ENCODE measurements around the gene LZTS2.
"Not testable (repeated sequence)": the region's sequence is repeated elsewhere in the genome, so short reads cannot be mapped to it uniquely, and the experiment has no call there.

The LZTS2 gene, protein sequence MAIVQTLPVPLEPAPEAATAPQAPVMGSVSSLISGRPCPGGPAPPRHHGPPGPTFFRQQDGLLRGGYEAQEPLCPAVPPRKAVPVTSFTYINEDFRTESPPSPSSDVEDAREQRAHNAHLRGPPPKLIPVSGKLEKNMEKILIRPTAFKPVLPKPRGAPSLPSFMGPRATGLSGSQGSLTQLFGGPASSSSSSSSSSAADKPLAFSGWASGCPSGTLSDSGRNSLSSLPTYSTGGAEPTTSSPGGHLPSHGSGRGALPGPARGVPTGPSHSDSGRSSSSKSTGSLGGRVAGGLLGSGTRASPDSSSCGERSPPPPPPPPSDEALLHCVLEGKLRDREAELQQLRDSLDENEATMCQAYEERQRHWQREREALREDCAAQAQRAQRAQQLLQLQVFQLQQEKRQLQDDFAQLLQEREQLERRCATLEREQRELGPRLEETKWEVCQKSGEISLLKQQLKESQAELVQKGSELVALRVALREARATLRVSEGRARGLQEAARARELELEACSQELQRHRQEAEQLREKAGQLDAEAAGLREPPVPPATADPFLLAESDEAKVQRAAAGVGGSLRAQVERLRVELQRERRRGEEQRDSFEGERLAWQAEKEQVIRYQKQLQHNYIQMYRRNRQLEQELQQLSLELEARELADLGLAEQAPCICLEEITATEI

GRCh38 chr10:100999742-101000126 lies at the start of gene LZTS2:
TSS of gene LZTS2 (plus strand) at chr10:100999808. CDS start at chr10:101002539, 2,731 bp downstream.
- no peak for DNase-seq

GRCh38 chr10:100960251-100960650 lies 39.4 kb upstream of the LZTS2 start:
- no peak for DNase-seq

GRCh38 chr10:100962351-100963080 lies 37.1 kb upstream of the LZTS2 start:
- DNase-seq: no peak

DNA sequence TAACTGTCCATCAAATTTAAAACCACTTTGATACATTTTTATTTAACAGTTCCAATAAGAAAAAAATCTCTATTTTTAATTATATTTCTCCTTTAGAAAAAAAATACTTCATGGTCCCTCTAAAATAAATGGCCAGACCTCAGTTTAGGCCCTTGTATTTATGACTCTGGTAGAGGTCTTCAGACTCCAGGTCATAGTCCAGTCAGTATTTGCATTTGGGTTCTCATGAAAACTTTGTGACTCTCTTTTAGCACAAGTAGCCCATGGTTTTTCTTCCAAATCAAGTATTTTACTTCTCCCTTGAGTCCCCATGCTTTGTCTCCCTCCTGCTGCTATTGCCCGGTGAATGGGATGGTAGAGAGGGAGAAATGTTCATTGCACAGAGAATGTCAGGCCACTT lies 35.8 kb upstream of the LZTS2 start:
- no peak for DNase-seq

DNA sequence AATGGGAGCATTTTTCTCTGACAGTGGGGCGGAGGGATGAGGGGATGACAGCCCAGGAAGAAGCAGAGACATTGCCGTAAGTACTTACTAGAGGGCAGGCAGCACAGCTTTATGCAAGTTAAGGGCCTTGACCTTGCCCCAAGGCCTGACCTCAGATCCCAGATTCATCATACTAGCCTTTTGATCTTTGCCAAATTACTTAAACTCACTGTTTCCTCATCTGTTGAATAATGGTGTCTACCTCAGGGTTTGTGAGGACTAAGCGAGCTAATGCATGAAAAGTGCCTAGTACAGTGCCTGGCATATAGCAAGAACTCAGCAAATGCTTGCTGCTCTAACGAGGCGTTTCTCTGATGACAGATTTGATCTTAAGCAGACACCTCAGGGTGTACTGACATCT lies 33.8 kb upstream of the LZTS2 start:
- DNase-seq: no peak

- no peak for DNase-seq
Measured at GRCh38 chr10:100966887-100967286, 32.7 kb upstream of the LZTS2 start.

- DNase-seq: no peak
Measured at GRCh38 chr10:100967332-100967731, 32.3 kb upstream of the LZTS2 start.

DNA sequence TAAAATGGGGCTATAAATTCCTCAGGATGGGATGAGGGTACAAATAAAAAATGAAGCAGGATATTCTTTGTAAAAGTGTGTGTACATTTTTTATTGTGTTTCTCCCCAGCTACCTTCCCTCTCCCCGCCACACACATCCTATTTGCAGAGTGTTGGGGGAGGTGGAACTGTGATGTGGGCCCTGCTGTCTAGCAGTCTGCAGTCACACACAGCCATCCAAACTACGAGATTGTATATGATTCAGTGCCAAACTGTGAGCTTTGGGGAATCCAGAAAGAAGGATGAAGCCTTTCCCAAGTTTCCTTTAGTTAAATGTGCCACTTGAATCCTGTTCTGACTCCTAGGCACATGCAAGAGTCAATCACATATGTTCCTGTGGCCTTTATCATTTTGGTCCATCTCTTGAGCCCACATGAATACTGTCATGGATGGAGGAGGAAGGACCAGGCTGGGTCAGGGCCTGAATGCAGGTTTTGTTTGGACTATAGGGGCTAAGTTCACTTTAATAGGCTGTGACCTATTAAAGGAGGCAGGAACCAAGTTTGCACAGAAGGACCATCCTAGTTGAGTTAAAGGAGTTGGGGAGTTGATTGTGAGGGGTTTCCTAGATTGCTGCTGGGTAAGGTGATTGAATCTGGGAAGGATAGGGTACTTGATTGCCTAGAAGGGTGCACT lies 31.4 kb upstream of the LZTS2 start:
- DNase-seq: no peak

- DNase-seq: no peak
Measured at GRCh38 chr10:100968863-100969186, 30.8 kb upstream of the LZTS2 start.

- DNase-seq: peak; percentile 75
Measured at GRCh38 chr10:100969187-100970075, 30.2 kb upstream of the LZTS2 start, which contains the start of gene SEMA4G. TSS of gene SEMA4G (plus strand) at chr10:100969504. CDS start at chr10:100972913, 3,409 bp downstream.

GRCh38 chr10:100970076-100970913 lies 29.3 kb upstream of the LZTS2 start:
- DNase-seq: peak; percentile 53

DNA sequence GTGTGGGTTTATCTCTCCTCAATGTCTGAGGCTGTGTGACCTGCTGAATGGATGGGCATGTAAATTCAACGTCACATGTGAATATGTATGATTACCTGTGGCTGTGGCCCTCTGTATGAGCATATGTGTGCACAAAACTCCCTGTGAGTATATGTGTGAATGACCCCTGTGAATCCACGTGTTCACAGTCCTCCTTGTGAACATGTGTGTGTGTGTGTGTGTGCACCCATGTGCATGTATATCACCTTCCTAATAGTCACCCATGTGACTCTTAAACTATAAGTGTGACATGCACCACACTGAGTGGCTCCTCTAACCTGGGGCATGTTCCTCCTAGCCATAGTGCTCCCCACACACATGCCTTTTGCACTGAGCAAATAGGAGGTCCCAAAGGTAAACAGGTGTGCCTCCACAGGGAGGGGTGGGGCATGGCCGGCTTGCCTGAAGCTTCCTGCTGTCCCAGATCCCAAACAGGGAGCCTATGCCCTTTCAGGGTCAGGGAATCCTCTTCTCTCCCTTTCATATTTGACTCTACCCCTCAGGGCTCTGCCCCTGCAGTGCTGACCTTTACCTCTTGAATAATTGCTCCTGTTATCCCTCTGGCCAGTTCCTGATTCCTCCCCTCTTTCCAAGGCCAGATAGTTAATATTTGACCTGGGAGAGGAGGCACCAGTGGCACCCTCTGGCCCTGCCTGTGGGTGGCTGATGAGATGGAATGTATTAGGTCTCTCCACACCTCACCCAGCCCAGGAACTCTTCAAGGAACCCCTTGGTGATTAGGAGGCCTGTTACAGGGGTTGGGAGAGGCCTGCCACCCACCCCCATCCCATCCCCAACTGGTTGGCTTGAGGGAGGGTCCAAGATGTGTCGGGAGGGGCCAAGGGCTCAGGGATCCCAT lies 28.4 kb upstream of the LZTS2 start:
- DNase-seq: peak; percentile 76

- no peak for DNase-seq
Measured at GRCh38 chr10:100972115-100972903, 27.3 kb upstream of the LZTS2 start.

- no peak for DNase-seq
Measured at GRCh38 chr10:100972904-100973535, 26.6 kb upstream of the LZTS2 start.

DNA sequence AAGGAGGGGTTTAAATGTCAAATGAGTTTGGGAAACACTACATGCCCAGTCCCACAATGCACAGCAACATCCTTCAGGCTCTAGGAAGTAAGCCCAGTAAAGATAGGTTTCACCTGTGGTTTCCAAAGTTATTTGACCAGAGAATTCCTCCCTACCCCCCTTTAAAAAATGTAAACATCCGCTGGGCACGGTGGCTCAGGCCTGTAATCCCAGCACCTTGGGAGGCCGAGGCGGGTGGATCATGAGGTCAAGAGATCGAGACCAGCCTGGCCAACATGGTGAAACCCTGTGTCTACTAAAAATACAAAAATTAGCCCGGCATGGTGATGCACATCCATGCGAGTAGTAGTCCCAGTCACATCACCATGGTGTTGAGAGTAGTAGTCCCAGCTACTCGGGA lies 24.2 kb upstream of the LZTS2 start:
- not testable (repeated sequence) for DNase-seq

GRCh38 chr10:100976906-100977305 lies 22.7 kb upstream of the LZTS2 start:
- peak; percentile 61 for DNase-seq

DNA sequence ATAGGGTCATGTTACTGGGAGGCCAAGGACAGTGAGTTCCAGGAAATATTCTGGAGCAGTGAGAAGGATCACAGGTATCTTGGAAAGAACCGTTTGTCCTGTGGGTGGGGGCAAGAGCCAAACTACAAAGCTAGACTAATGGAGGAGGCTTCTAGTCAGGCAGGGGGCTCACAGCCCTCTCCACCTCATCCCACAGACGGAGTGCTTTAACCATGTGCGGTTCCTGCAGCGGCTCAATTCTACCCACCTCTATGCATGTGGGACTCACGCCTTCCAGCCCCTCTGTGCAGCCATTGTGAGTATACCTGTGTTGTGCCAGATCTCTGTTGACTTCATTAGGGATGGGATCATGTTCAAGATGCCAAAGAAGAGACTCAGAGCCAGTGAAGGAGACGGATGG lies 22.2 kb upstream of the LZTS2 start:
- DNase-seq: no peak

GRCh38 chr10:100978121-100978900 lies 21.3 kb upstream of the LZTS2 start:
- no peak for DNase-seq
